ENCODE results near the gene GEMIN2.
"Not testable (repeated sequence)": the region's sequence is repeated elsewhere in the genome, so short reads cannot be mapped to it uniquely, and the experiment has no call there.

GEMIN2 gene

DNA sequence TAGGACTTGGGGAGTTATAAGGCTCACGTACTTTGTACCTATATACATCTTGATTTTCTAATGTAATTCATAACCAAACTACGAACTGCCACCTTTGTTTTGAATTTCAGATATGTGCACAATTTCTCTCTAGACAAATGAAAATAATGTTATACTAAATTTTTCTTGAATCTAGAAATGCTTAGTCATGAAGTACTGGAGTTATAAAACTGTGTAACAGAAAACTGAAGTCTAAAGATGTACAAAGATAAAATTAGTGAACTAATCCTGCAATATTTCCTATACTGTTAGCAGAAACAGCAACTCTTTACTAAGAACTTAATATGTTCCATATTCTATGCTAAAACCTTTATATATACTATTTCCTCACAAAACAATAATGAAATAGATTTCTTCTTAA, 26.6 kb upstream of the GEMIN2 start:
- TF ChIP-seq, protein P1, sequence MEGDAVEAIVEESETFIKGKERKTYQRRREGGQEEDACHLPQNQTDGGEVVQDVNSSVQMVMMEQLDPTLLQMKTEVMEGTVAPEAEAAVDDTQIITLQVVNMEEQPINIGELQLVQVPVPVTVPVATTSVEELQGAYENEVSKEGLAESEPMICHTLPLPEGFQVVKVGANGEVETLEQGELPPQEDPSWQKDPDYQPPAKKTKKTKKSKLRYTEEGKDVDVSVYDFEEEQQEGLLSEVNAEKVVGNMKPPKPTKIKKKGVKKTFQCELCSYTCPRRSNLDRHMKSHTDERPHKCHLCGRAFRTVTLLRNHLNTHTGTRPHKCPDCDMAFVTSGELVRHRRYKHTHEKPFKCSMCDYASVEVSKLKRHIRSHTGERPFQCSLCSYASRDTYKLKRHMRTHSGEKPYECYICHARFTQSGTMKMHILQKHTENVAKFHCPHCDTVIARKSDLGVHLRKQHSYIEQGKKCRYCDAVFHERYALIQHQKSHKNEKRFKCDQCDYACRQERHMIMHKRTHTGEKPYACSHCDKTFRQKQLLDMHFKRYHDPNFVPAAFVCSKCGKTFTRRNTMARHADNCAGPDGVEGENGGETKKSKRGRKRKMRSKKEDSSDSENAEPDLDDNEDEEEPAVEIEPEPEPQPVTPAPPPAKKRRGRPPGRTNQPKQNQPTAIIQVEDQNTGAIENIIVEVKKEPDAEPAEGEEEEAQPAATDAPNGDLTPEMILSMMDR (IDR thresholded peaks at IDR 0.05) = no peak
- TF ChIP-seq ZFX (IDR thresholded peaks at IDR 0.05; ENCODE audit: borderline replicate concordance) = no peak
- no peak overlapping the region for H3K27ac ChIP-seq

DNA sequence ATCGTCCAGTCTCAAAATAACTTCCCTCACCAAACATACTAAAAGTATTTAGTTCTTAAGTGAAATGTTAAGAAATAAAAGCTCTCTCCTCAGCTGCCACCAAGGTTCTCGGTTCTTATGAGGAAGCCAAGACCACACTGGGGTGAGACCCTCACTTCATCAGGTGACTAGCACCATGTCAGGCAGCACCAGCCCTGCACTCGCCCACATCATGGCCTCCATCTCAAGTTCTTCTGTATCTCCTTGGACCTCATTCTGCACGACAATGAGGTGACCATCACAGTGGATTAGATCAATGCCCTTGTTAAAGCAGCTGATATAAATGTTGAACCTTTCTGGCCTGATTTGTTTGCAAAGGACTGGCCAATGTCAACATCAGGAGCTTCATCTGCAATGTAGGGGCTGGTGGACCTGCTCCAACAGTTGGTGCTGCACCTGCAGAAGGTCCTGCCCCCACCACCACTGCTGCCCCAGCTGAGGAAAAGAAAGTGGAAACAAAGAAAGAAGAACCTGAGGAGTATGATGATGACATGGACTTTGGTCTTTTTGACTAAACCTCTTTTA, 23.5 kb upstream of the GEMIN2 start:
- H3K27ac ChIP-seq = no peak overlapping the region
- TF ChIP-seq, protein P1 (IDR thresholded peaks at IDR 0.05) = no peak
- no peak for TF ChIP-seq ZFX (IDR thresholded peaks at IDR 0.05; ENCODE audit: borderline replicate concordance)

DNA sequence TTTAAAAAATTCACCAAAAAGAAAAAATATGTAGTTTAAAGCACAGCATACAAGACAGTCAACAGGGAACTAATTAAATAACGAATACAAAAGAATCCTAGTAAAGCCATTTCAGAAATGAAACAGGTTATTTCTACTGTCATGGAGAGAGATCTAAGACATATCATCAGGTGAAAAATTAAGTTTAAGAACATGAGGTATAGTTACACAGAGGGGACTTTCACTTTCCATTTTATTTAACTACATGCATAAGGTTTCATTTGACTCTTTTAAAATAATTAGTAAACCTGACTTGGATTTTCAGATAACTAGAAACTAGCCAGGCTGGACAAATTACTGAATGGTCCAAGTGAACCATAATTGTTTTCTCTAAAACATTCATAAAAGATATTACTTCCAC, 22.4 kb upstream of the GEMIN2 start:
- TF ChIP-seq, protein P1 (IDR thresholded peaks at IDR 0.05) = no peak
- TF ChIP-seq ZFX (IDR thresholded peaks at IDR 0.05; ENCODE audit: borderline replicate concordance) = no peak
- H3K27ac ChIP-seq = no peak overlapping the region

DNA sequence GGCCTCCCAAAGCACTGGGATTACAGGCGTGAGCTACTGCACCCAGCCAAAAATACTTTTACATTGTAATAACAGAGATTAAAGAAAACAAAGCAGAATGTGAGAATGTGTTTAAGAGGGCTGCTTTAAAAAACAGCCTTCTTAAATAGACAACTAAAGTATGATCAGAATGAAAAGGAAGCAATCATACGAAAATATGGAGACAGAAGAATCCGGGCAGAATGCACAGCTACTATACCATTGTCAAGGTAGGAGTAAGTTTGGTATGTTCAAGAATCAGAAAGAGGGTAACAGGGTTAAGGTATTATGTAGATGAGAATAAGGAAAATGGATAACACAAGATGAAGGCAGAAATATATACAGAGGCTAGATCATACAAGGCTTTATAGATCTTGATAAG, 19.6 kb upstream of the GEMIN2 start:
- no peak overlapping the region for H3K27ac ChIP-seq

DNA sequence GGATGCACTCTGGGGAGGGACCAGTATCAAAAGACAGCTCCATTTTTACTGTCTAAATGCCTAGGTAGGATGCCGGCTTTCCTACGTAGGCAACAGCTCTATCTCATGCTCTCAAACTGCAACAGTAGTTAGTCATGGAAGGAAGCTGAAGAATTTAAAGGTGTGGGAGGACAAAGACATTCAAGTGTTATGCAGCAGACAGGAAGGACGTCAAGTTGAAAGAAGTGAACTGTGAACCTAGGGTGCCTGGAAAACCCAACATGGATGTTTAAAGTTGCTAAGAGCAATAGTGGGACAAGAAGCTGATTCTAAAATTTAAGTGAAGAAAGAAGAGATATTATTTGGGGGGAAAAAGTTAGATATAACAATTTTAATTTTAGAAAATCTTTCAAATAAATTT, 17.0 kb upstream of the GEMIN2 start:
- TF ChIP-seq ZFX (IDR thresholded peaks at IDR 0.05; ENCODE audit: borderline replicate concordance) = no peak
- TF ChIP-seq, protein P1 (IDR thresholded peaks at IDR 0.05) = no peak

More for the DNA sequence above, 19.6 kb upstream of the GEMIN2 start:
- TF ChIP-seq, protein P1 (IDR thresholded peaks at IDR 0.05) = no peak
- no peak for TF ChIP-seq ZFX (IDR thresholded peaks at IDR 0.05; ENCODE audit: borderline replicate concordance)

DNA sequence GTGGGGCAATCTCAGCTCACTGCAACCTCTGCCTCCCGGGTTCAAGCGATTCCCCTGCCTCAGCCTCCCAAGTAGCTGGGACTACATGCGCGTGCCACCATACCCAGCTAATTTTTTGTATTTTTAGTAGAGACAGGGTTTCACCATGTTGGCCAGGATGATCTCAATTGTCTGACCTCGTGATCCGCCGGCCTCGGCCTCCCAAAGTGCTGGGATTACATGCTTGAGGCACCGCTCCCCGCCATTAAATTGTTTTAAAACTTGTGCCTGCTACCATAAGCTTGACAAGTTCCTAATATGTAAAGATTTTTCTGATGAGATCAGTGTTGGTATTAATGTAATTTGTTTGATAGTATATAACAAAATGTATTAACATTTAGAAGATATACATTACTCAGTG, 14.9 kb upstream of the GEMIN2 start:
- not testable (repeated sequence) for H3K27ac ChIP-seq

More for the DNA sequence above, 17.0 kb upstream of the GEMIN2 start:
- H3K27ac ChIP-seq = no peak overlapping the region

DNA sequence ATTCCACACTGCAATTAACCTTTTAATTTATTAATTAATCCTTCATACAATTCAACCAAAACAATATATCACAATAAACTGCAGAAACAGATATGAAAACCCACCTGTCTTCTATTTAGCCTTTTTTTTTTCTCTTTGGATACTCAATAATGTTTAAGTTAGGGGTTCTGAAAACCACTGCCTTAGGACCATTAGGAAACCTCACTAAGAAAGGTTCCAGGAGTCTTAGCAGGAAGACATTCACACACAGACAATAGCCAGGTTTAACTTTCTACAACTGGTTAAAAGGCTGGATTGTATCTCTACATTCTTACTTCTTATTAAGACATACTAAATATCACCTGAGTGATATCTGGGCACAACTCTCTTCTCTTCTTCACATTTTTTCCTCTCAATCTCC, 14.4 kb upstream of the GEMIN2 start:
- no peak overlapping the region for H3K27ac ChIP-seq
- TF ChIP-seq ZFX (IDR thresholded peaks at IDR 0.05; ENCODE audit: borderline replicate concordance) = no peak
- TF ChIP-seq, protein P1 (IDR thresholded peaks at IDR 0.05) = no peak

Data from 22Rv1 (cell line).